ENCODE data around the gene AKAP13. TPM values are rescaled to one million over a fixed set of nuclear protein-coding genes. Genes with fewer than 3 reads are reported as not detected.

The AKAP13 gene
- total and polyA plus RNA-seq, 2 of the 8 experiments (the other 6 are each of a cell fraction or from before 2014, with no cell fraction given): 14.0 to 46.2 TPM

- TF ChIP-seq GTF2F1 (IDR thresholded peaks at IDR 0.05; ENCODE audit: borderline replicate concordance, low read depth, low read length): no peak
- no peak for TF ChIP-seq SIRT6 (IDR thresholded peaks at IDR 0.05; ENCODE audit: low read length)
- TF ChIP-seq ASH2L (IDR thresholded peaks at IDR 0.05; ENCODE audit: low read length): no peak
These were observed 20.2 kb downstream of the AKAP13 start (continued) for GRCh38 chr15:85400606-85401005.

All from H1 (cell line).